Middle frontal gyrus (tissue), 1 donor: ENCODE data around the gene ZBED5.
"Not testable (repeated sequence)": the region's sequence is repeated elsewhere in the genome, so short reads cannot be mapped to it uniquely, and the experiment has no call there.

Experiments
- DNase-seq: peaks from one replicate; pipeline ENCODE4 v3.0.0-alpha.2; 2015; ENCODE audit warnings: low spot score; ENCODE audit errors: extremely low spot score

The ZBED5 gene

GRCh38 chr11:10838083-10838482 lies 19.8 kb downstream of the ZBED5 start:
- no peak for DNase-seq

- DNase-seq: not testable (repeated sequence)
These were observed 21.0 kb downstream of the ZBED5 start for GRCh38 chr11:10836884-10837283.

- no peak for DNase-seq
These were observed 28.7 kb downstream of the ZBED5 start for GRCh38 chr11:10829139-10829538.

- DNase-seq: no peak
These were observed 29.5 kb downstream of the ZBED5 start for GRCh38 chr11:10828402-10828801.

- DNase-seq: no peak
These were observed 33.0 kb downstream of the ZBED5 start for GRCh38 chr11:10824888-10825287.

DNA sequence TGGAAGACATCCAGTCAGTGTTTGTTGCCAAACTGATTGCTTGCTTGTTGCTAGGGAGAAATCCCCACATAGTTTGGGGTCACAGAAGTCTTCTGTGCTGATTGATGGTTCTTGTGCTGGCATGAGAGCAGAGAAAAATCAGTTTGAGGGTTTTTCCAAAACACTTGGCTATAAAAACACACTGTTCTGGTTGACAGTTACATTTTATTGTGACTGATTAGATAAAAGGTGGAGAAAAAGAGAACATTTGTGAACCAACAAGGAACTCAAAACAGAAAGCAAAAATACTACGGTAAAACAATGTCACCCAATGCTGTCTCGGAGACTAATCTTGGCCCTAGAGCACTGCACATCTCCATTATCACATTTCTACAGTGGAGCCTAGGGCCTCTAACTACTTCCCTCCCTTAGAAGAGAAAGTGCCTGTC lies 34.7 kb downstream of the ZBED5 start:
- DNase-seq: no peak

GRCh38 chr11:10822491-10822890 lies 35.4 kb downstream of the ZBED5 start:
- not testable (repeated sequence) for DNase-seq

DNA sequence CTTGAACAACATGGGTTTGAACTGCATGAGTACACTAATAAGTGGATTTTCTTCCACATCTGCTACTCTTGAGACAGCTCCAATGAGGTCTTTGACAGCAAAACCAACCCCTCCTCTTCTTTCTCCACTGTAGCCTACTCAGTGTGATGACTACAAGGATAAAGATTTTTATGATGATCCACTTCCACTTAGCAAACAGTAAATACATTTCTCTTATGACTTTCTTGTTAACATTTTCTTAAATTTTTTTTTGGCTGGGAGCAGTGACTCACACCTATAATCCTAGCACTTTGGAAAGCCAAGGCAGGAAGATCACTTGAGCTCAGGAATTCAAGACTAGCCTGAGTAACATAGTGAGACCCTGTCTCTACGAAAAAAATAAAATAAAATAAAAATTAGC lies 39.3 kb downstream of the ZBED5 start:
- no peak for DNase-seq

DNA sequence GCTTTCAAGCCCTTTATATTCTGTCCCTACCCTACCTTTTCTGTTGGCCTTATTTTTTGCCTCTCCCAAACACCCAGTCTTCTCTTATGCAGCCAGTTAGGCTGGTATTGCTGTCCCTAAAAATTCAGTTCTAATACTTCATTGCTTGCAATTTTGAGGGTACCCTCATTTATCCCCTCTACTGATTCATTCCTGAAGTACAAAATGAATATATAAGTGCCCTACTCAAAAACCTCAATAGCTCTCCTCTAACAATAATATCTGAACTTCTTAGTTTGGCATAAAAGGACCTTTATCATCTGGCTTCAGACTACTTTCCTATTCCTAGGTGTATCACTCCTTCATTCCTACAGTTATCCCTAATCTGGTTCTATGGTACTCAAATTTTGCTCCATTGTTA lies 43.9 kb downstream of the ZBED5 start:
- DNase-seq: no peak

DNA sequence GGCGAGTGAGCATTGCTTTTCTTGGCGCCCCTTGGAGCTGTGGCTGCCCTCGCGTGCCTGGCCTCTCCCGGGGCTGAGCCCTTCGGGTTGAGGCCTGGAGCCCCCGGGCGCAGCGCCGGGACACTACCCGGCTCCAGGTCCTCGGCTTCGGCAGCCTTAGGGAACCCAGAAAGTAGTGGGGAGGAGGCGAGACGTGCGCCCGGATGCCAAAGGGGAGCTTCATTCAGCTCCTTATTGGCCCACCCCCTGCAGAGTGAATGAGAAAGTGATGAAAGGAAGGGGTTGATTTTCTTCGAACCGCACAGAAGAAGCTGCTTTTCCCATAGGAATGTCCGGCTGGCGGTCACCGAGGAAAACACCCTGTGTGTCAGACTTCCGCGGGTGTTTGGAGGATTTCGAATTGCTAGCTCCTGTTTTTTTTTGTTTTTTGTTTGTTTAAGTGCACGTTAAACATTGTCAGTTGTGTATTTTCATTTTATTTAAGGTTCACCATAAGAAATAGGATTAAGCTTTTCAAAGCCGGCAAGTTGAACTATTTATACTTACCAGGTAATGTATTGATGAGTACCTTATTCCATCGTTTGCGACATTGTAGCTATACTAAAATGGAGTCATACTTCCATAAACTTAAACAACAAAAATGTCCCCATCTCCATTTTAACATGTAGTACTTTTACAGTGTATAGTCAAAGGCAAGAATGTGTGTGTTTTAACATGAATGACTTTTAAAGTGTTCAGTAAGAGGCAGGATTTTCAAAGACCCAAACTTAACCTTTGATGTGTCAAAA lies 48.3 kb downstream of the ZBED5 start:
- no peak for DNase-seq

GRCh38 chr11:10808553-10809372 lies 49.1 kb downstream of the ZBED5 start, which contains the start of gene EIF4G2:
TSS of gene EIF4G2 (minus strand) at chr11:10808926.
- peak; percentile 98 for DNase-seq

DNA sequence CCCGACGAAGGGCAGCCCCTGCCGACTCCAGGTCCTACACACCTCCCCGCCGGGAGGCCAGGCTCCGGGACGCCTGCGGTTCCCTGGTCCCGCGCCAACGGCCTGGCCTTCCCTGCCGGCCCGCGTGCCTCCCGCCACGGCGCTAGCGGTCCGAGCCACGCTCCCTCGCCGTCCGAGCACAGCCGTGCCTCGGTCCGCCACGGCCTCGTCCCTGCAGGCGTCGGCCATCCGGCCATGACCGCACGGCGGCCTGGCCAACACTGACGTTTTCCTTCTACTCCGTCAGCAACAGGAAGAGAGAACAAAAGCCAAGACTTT lies 49.7 kb downstream of the ZBED5 start:
- DNase-seq: no peak

DNA sequence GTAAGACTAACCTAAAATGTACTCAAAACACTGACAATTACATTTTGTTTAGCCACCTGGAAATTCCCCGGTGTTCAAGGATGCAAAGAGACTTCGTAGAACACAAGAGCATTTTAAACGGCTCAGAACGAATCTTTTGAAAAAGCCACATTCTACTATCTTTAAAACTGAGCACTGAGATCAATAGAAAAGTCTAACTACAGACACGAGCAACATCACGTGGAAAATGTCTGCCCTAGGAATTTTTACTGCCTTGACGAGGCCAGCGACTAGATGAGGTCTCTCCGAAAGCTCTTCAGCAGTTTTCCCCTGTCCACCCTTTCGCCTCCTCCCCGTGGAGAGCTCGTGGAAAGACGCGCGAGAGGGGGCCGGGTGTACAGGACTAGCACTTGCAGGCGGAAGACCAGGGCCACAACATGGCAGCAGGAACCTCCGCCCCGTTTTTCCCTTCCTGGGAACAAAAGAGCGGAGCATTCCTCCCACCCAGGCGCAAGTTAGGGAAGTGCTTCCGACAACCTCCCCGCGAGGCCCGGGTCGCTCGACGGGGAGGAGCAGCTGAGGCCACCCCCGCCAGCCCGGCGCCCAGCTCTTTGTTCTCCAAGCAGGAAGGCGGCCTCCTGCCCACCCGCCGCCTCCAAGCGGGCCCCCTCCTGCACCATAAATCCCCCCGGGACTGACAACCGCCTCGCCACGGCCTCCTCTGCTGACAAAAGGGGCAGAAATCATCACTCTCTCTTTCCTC lies 50.2 kb downstream of the ZBED5 start:
- no peak for DNase-seq

GRCh38 chr11:10806206-10806605 lies 51.6 kb downstream of the ZBED5 start:
- no peak for DNase-seq

DNA sequence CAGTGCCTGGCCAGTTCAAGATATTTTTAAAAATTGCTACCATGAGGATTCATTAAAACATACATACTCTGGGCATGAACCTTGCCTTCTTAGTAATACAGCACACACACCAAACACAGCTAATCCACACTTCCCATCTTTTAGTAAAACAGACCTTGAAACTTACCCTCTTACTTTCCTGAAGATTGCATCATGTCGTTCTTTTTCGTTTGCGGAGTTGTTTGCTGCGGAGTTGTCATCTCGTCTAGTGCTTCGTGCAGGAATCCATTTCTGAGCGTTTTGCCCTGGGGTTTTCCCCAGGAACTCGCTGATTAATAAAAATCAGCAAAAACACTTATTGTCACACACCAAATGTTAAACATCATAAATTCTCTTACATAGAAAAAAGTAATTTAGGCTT lies 52.1 kb downstream of the ZBED5 start:
- DNase-seq: no peak

GRCh38 chr11:10803676-10804075 lies 54.2 kb downstream of the ZBED5 start:
- no peak for DNase-seq
